NCI-H128 (cell line): ENCODE measurements around the gene TNNT1.
A peak's percentile ranks its signal among the peaks of the same experiment; 100 is the strongest.
"Not testable (repeated sequence)": the region's sequence is repeated elsewhere in the genome, so short reads cannot be mapped to it uniquely, and the experiment has no call there.

Experiments used
- DNase-seq: peaks from one replicate; lab custom pipeline; 2025; ENCODE audit not compliant: unreplicated experiment; lab: John Stamatoyannopoulos, UW

Gene TNNT1

DNA sequence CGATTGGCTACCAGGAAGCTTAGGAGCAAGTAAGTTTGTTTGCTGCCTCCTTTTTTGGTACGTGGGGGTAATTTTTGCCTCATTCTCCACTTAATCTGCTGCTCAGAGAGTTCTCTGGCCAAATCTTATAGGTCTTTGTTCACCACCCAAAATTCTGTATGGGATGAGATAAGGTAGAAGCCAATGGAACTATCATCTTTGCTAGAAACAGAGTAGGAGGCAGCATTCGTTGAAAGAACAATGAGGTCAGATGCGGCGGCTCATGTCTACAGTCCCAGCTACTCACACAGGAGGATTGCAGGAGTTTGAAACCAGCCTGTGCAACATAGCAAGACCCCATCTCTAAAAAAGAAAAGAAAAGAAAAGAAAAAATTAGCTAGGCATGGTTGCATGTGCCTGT lies 22.4 kb upstream of the TNNT1 start:
- no peak for DNase-seq

DNA sequence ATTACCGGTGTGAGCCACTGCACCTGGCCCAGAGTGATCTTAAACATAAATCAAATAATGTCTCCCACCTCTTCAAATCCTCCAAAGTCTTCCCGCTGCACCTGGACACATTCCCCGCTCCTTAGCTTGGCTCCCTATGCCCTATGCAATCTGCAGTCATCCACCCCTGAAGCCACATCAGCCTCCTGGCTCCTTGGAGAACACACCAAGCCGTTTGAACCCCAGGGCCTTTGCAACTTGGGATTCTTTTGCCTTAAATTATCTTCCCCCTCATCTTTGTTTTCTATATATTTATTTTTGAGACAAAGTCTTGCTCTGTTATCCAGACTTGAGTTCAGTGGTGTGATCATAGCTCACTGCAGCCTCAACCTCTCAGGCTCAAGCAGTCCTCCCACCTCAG lies 20.1 kb upstream of the TNNT1 start:
- DNase-seq: no peak

DNA sequence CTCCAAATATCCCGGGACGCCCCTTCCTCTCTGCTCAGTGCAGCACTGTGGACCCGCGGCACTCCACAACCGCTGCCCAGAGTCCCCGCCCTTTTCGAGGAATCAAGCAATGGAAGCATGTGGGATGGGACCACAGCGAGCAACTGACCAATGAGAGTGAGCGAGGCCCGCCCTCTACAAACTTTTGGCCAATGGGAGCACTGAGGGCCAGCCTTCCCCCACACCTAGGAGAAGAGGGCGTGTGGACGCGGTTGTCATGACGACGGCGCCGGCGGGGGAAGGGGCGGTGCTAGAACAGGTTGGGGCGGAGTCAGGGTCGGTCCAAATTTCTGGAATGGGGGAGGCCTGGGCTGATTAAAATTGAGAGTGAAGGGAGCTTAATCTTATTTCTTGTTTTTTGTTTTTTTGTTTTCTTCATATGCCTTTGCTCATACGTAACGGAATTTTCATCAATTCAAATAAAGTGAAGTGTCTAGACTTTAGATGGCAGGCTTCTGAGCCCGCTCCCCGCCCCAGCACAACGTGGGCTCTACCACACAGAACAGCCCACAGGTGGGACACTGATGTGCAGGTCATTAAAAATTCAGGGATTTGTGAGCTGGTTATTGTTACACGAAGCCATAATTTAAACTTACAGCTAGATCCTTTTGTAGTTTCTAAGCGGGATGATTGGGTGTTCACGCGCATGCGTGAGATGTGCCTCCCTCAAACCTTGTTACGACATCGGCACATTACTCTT lies 17.7 kb upstream of the TNNT1 start, which contains the start of gene DNAAF3:
TSS of gene DNAAF3 (minus strand) at position 84 of the 739 bp plus-strand sequence. CDS start 200 bp downstream, outside the sequence.
- peak; percentile 89 for DNase-seq

DNA sequence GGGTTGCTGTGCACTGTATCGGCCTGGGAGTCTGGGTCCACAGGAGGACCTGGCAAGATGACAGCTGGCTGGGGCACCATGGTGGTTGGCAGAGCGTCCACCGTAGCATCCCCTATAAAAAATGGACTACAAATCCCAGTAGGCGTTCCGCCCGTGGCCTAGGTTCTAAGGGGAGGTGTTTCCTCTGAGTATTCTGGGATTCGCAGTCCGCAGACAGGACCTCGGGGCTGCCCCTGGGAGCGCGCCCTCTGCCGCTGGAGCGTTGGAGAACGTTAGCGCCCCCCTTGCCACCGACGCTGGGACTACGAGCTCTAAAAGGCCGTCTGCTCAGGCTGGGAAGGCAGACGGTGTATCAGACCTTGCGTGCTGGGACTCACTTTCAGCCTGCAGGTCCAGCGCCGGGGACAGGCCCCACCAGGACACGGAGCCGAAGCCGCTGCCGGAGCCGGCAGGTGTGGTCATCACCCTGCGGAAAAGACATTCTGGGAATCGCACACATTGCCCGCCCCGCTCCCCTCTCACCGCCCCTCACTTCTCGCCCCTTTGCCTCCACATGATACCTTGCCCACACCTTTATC lies 17.0 kb upstream of the TNNT1 start:
- DNase-seq: peak; percentile 34

DNA sequence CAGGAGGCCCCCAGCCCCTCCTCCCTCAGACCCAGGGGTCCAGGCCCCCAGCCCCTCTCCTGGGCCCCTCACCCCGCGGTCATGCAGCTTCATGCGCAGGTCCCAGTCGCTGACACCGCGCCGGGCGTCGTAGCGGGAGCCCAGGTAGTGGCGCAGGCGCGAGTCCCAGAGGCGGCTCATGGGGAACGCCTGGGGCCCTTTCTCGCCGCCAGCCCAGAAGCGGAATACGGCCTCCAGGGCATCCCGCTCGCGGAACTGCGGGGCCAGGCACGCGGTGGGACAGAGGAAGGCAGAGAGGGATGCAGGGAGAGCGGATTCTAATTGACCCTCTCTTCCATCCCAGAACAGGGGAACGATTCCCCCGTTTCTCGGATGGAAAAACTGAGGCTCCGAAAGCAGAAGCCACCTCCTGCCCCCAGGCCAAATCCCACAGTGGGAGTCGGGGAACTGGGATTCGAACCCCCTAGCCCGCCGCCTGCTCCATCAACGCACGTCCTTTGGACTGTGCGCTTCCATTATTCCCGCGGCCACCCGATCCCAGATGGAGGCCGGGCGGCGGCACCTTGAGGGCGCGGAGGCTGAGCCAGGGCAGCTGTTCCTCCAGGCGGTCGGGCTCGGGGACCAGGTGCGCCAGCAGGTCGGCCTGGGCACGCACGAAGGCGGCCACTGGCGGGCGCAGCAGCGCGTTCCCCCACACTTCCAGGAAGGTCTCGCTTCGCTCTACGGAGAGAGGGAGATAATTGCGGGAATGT lies 12.7 kb upstream of the TNNT1 start:
- DNase-seq: no peak

DNA sequence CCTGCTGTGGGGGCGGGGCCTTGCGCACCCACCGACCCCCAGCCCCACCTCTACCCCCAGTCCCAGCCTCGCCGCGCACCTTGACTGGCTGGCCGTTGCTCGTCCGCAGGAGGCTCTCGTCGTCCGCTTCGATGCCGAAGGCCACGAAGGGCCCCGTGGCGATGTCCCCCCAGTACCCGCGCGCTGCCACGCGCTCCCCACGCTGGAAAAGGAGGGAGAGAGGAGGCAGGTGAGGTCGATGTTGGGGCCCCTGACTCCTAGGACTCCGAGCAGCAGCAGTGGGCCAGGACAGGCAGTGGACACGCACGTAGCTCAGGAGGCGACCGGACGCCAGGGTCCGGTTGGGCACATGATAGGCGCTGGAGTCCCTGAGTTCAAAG lies 12.0 kb upstream of the TNNT1 start:
- DNase-seq: no peak

DNA sequence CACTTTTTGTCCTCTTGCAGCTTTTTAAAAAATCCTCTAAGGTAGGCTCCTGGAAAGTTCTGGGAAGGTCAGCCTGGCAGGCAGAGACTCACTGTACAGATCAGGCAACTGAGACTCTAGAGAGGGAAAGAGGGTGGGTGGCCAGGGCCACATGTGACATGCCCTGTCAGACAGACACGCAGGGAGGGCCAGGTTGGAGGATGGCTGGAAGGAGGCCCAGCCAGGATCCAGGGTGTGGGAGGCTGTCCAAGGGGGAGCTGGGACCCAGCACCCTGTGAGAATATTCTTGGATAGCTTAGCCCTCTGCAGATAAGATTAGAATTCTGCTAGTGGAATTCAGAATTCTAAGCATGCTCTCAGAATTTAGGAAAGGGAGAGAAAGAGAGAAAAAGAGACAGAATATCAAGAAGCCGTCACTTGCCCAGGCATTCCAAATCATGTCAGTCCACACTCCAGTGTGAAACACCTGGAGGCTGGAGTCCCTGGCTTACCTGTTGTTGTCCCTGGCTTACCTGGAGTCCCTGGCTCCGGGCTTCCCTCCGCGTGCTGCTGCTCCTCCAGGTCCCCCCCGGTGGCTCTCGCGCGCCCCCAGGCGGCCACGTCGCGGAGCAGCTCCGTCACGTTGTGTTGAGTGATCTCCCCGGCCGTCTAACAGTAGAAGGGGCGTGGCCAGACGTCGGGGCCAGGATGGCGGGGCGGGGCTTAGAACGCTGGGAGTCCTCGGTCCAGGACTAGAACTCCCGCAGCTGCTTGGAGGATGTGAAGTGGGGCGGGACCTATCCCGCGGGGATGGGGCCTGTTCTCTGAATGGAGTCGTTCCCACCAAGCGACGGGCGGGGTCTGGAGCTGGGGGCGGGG lies 11.4 kb upstream of the TNNT1 start:
- peak; percentile 87 for DNase-seq

DNA sequence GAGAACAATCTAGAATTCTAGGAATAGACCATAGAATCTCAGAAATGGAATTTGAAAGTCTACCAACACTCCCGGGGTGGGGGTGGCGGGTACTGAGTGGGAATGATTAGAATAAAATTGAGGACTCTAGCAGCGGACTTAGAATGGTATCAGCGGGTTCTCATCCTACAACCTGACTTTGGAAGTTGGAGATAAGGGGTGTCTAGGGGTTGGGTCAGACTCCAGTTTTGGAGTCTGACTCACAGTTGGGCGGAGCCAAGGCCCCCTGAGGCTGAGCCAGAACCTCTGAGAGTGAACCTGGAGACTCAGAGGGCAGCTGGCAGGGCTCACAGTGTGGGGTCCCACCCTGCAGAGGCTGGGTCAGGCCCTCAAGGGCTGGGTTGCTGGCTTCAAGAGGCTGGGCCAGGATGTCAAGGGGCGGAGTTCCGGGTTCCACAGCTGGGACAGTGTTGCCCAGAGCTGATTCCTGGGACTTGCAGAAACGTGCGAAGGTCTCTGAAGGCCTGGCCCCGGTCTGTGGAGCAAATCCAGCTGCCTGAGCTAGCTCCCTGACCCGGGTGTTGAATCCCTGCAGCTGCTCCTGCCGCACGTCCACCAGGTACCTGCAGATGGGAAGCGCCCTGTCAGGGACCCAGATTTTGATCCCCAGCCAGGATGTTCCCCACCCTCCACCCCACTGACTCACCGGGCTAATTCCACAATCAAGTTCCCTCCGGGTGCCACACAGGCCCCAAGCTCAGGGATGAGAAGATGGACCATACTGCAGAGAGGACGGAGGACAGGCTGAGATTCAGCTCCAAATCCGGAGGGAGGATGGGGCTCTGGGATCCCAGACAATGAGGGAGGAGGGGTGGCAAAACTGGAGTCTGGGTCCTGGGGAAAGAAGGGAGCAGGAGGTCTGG lies 10.1 kb upstream of the TNNT1 start:
- DNase-seq: no peak

DNA sequence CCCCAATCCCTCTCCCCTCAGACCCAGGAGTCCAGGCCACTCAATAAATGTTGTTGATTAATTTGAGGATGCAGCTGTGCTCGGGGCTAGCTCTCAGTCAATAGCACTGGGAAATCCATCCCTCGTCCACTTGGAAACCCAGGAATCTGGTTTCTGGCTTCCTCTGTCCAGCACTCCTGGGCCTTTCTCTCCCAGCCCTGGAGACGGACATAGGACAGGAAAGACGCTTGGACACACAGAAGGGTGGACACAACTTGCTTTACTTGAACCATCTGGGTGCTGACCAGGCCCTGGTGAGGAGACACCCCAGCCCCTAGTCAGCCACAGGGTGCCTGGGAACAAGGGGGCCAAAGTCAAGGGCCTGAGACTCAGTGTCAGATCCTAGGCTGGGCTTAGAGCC lies 9.4 kb upstream of the TNNT1 start:
- no peak for DNase-seq

DNA sequence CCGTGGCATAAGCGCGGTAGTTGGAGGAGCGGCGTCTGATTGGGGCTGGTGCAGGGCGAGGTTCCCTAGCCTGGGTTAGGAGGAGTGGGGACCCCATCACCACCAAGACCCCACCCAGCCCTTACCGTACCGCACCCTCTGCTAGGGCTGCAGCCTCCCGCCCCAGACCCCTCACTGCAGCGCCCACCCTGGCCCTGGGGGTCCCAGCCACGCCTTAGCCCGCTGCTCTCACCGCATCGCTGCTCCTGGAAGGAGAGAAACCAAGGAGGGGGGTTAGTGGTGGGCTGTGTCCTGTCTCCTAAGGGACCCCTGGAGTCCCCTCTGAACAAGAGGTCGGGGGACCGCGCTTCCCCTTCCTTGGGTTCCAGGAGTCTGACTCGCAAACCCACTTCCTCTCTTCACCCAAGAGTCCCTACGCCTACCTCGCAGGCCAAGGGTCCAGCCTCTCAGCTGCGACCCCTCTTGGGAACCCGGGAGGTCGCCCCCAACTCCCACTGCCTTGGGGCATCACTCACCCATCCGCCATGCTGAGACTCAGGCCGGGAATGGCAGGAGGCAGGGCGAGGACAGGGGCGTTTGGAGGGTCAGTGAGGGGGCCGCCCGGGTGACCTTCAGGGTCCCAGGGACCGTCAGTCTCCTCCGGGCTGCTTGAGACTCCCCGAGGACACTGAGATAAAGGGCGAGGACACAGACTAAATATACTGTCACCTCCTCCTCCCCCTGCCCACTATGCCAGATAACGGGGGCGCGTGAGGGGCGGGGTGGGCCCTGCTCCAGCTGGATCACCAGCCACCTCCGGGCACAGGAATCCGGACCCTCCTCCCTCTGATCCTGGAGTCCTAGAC lies 8.3 kb upstream of the TNNT1 start, which contains the start of gene TNNI3:
TSS of gene TNNI3 (minus strand) at position 669 of the 845 bp plus-strand sequence. CDS start at position 526, 143 bp downstream.
- no peak for DNase-seq

DNA sequence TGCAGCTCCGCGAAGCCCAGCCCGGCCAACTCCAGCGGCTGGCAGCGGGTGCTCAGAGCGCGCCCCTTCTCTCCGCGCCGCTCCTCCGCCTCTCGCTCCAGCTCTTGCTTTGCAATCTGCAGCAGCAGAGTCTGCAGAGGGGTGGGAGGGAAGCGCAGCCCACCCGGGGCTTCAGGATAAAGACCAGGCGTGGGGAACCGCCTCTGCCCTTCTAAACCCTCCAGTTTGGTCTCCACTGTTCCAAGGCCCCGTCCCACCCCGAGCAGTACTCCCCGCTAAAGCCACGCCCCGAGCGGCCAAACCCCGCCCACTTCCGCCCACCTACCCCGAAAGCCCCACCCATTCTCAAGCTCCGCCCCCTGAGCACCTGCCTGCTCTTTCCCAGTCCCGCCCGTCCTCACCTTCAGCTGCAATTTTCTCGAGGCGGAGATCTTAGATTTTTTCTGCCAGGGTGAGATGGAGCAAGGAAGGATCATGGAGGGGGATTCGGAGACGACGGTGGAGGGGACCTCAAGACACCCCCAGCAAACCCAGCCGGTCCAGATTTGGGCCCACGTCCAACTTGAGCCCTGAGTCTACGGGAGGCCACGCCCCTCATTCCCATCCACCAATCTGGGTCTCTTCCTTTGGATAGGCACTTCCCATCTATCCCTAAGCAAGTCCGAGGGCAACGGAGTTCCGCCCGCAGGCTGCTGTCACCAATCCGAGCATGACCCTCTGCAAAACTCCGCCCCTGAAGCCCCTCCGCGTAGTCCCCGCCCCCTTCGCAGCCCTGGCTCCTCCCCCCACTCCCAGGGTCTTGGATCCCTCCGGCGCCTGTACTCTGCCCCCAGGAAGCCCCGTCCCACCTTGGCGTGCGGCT lies 7.4 kb upstream of the TNNT1 start:
- no peak for DNase-seq

DNA sequence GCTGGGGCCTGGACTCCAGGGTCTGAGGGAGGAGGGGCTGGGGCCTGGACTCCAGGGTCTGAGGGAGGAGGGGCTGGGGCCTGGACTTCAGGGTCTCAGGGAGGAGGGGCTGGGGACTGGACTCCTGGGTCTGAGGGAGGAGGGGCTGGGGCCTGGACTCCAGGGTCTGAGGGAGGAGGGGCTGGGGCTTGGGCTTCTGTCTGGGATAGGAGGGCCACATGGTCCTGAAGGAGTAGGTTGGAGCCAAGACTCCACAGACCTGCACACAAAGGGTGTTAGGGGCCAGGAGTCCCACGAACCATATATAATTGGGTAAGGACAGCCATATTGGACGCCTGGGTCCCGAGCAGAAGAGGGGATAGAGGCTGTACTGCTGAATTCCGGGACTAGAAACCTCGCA lies 6.8 kb upstream of the TNNT1 start:
- not testable (repeated sequence) for DNase-seq

DNA sequence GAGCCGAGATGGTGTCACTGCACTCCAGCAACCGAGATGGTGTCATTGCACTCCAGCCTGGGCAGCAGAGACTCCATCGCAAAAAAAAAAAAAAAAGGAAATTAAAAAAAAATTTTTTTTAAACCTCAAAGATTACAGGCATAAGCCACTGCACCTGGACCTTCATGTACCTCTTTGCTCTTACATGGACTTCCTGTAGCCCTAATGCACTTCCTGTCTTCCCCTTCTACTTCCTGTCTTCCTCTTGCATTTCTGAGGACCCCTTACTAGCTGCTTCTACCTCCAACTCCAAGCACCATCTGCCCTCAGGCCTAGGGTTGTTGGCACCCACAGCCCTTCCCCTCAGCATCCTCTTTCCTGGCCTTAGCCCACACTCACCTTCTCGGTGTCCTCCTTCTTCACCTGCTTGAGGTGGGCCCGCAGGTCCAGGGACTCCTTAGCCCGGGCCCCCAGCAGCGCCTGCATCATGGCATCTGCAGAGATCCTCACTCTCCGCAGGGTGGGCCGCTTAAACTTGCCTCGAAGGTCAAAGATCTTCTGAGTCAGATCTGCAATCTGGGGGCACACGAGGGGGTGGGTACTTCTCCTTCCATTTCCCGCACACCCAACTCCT lies 4.8 kb upstream of the TNNT1 start:
- no peak for DNase-seq

DNA sequence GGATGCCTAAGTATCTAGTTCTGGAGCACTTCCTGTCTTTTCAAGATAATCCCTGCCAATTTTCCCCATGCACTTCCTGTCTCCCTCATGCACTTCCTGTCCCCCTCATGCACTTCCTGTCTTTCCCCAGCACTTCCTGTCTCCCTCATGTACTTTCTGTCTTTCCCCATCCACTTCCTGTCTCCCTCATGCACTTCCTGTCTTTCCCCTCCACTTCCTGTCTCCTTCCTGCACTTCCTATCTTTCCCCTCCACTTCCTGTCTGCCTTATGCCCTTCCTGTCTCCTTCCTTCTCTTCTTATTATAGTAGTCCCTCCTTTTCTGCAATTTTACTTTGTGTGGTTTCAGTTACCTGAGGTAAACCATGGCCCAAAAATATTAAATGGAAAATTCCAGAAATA lies 3.0 kb upstream of the TNNT1 start:
- DNase-seq: no peak

DNA sequence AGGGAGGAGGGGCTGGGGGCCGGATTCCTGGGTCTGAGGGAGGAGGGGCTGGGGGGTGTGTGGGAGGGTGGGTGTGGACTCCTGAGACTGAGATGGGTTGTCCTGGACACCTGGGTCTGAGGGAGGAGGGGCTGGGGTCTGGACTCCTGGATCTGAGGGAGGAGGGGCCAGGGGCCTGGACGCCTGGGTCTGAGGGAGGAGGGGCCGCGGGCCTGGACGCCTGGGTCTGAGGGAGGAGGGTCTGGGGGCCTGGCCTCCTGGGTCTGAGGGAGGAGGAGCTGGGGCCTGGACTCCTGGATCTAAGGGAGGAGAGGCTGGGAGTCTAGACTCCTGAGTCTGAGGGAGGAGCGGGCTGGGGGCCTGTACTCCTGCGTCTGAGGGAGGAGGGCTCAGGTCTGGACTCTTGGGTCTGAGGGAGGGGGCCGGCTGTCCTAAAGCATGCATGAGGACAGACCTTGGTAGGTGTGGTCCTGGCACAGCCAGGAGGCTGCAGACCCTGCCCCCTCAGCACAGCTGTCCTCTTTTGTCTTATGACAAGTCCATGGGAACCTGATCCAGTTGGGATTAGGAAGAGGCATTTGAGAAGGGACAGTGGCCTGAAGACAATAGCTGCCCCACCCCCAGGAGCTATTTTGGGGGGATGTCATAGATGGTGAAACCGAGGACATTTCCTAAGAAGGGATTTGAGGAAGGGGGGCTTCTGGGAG lies 1.3 kb downstream of the TNNT1 start:
- DNase-seq: no peak

DNA sequence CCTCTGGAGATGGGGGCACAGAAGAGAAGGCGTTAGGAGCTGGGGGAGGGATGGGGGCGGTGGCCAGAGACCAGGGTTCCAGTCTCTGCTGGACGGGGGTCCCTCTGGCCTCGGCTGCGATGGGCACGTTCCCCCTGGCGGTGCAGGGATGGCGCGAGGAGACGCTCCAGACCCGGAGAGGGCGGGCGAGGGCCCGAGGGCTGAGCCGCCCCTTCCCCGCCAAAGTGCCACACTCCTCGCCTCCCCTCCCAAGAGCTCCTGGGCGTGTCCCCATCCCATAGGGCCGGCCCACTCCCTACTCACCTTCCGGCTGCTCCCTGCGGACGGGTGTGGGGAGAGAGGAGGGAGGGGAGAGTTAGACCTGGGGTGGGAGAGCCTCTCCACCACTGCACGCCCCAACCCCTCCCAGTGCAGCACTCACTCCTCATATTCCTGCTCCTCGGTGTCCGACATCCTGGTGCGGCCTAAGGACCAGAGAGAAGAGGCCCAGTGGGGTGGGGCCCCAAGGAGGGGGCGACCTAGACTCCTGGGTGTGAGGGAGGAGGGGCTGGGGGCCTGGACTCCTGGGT lies 2.2 kb downstream of the TNNT1 start:
- peak; percentile 30 for DNase-seq
